A549 (cell line): ENCODE data around the gene CCDC12. TPM values are rescaled to one million over a fixed set of nuclear protein-coding genes. Genes with fewer than 3 reads are reported as not detected.

ENCODE experiments used
- ATAC-seq, 2 experiments: fragments of 200-7000 bp in 1 of 2; fragments of >200 bp in 1 of 2; cut with Nextera tagmentation in 1 of 2; cut with Tn5 transposase in 1 of 2; 3 replicates each; pipeline versions ENCODE4 v1.8.0 to v1.9.1; 2018 to 2020; ENCODE audit warnings: mild to moderate bottlenecking in 1 of 2, moderate library complexity in 1 of 2
- CTCF ChIA-PET: fragments of 300-600 bp; sonication (Branson Sonifier 250); formaldehyde crosslinking; extraction: SDS; loops from one replicate; lab custom pipeline; 2021; ENCODE audit warnings: antibody characterized with exemption, inconsistent platforms; lab: Yijun Ruan, JAX
- POLR2A ChIA-PET: fragments of 350-600 bp; formaldehyde crosslinking; extraction: SDS; loops from one replicate; lab custom pipeline; 2021; ENCODE audit warnings: antibody characterized with exemption, inconsistent platforms; lab: Yijun Ruan, JAX
- DNase-seq, 2 experiments: peaks; one replicate each; pipeline versions ENCODE4 v3.0.0 to v3.0.0-alpha.2; 2011 to 2016; ENCODE audit warnings: low read depth in 1 of 2, low spot score in 1 of 2
- FAIRE-seq: peaks from 2 replicates; lab custom pipeline; 2011; peaks lifted over from hg19 to GRCh38; lab: Jason Lieb, UNC
- H3K27ac ChIP-seq, 2 experiments: fragments of >200 bp; sonication (Bioruptor Twin); formaldehyde crosslinking; 3 replicates each; pipeline ENCODE4 v1.5.1; 2016 to 2017
- H3K4me1 ChIP-seq: fragments of >200 bp; sonication (Bioruptor Twin); formaldehyde crosslinking; 3 replicates; pipeline ENCODE4 v1.6.1; 2016
- H3K4me2 ChIP-seq: fragments of >200 bp; sonication (Bioruptor Twin); formaldehyde crosslinking; 3 replicates; pipeline ENCODE4 v1.6.1; 2016
- H3K4me3 ChIP-seq: fragments of >200 bp; sonication (Bioruptor Twin); formaldehyde crosslinking; 3 replicates; pipeline ENCODE4 v1.5.1; 2016
- H3K9me3 ChIP-seq: fragments of >200 bp; sonication (Bioruptor Twin); formaldehyde crosslinking; 3 replicates; pipeline ENCODE4 v1.6.1; 2016
- BHLHE40 ChIP-seq: IDR thresholded peaks from 2 replicates; pipeline ENCODE4 v1.6.1; 2012; ENCODE audit warnings: low read depth, low read length, inconsistent platforms
- CHD2 ChIP-seq: fragments of 150-350 bp; IDR thresholded peaks from 2 replicates; pipeline ENCODE4 v1.6.1; 2014; ENCODE audit warnings: low read length; ENCODE audit not compliant: partially characterized antibody
- EHMT2 ChIP-seq: fragments of 200-600 bp; sonication (generic); IDR thresholded peaks from 2 replicates; pipeline ENCODE4 v1.6.1; 2016; ENCODE audit warnings: antibody characterized with exemption, low read depth, mild to moderate bottlenecking, moderate library complexity
- FOSB ChIP-seq: fragments of 250-450 bp; sonication (Bioruptor Pico); IDR thresholded peaks from 2 replicates; pipeline ENCODE4 v1.5.0; 2020; ENCODE audit warnings: mild to moderate bottlenecking, moderate library complexity
- FOSL2 ChIP-seq, 2 experiments: fragments of 450-650 bp in 1 of 2; fragments of >200 bp in 1 of 2; sonication (Bioruptor Twin) in 1 of 2; formaldehyde crosslinking; IDR thresholded peaks; 2 replicates each; pipeline versions ENCODE4 v1.5.0 to v1.6.1; 2016 to 2020; ENCODE audit warnings: mild to moderate bottlenecking in 1 of 2, moderate library complexity in 1 of 2
- FOXS1 ChIP-seq: fragments of 250-450 bp; sonication (Bioruptor Pico); IDR thresholded peaks from 2 replicates; pipeline ENCODE4 v1.5.0; 2020; ENCODE audit warnings: mild to moderate bottlenecking, moderate library complexity
- GATA3 ChIP-seq: IDR thresholded peaks from 2 replicates; pipeline ENCODE4 v1.6.1; 2012; ENCODE audit warnings: borderline replicate concordance
- HES2 ChIP-seq: fragments of >200 bp; sonication (Bioruptor Twin); formaldehyde crosslinking; IDR thresholded peaks from 2 replicates; pipeline ENCODE4 v1.6.1; 2016
- HEYL ChIP-seq: fragments of 250-450 bp; sonication (Bioruptor Pico); IDR thresholded peaks from 2 replicates; pipeline ENCODE4 v1.8.0; 2021; ENCODE audit warnings: mild to moderate bottlenecking, moderate library complexity
- JUN ChIP-seq, 2 experiments: fragments of >200 bp; sonication (Bioruptor Twin); formaldehyde crosslinking; IDR thresholded peaks; 2 replicates in 1 of 2; 3 replicates in 1 of 2; pipeline ENCODE4 v1.6.1; 2016 to 2017
- JUNB ChIP-seq: fragments of >200 bp; sonication (Bioruptor Twin); formaldehyde crosslinking; IDR thresholded peaks from 2 replicates; pipeline ENCODE4 v1.6.1; 2016
- KDM5A ChIP-seq: fragments of 200-600 bp; sonication (generic); IDR thresholded peaks from 2 replicates; pipeline ENCODE4 v1.6.1; 2016; ENCODE audit warnings: antibody characterized with exemption, mild to moderate bottlenecking
- MAZ ChIP-seq: fragments of 150-350 bp; IDR thresholded peaks from 2 replicates; pipeline ENCODE4 v1.6.1; 2014; ENCODE audit warnings: antibody characterized with exemption, low read depth, low read length, borderline replicate concordance
- MYC ChIP-seq: IDR thresholded peaks from 2 replicates; pipeline ENCODE4 v1.6.1; 2012; ENCODE audit warnings: mild to moderate bottlenecking, inconsistent platforms, low read length, improper control_type of control experiment, borderline replicate concordance
- NFE2L2 ChIP-seq: fragments of 150-350 bp; conservative IDR thresholded peaks from 2 replicates; pipeline ENCODE4 v1.6.1; 2014; ENCODE audit warnings: low read length
- PHF8 ChIP-seq: fragments of 200-600 bp; sonication (generic); IDR thresholded peaks from 2 replicates; pipeline ENCODE4 v1.6.1; 2016; ENCODE audit warnings: low read depth, mild to moderate bottlenecking, antibody characterized with exemption, moderate library complexity, borderline replicate concordance
- POLR2AphosphoS2 ChIP-seq: conservative IDR thresholded peaks from 2 replicates; pipeline ENCODE4 v1.6.1; 2012; ENCODE audit warnings: low read length, improper control_type of control experiment, inconsistent platforms
- RAD21 ChIP-seq, 2 experiments: fragments of >200 bp in 1 of 2; sonication (Bioruptor Twin) in 1 of 2; formaldehyde crosslinking in 1 of 2; IDR thresholded peaks in 1 of 2; conservative IDR thresholded peaks in 1 of 2; 2 replicates in 1 of 2; 3 replicates in 1 of 2; pipeline ENCODE4 v1.6.1; 2012 to 2018; ENCODE audit warnings: inconsistent platforms in 1 of 2
- RARB ChIP-seq: fragments of 250-450 bp; sonication (Bioruptor Pico); IDR thresholded peaks from 2 replicates; pipeline ENCODE4 v1.8.0; 2021; ENCODE audit warnings: mild to moderate bottlenecking, moderate library complexity
- RNF2 ChIP-seq: fragments of 200-600 bp; sonication (generic); IDR thresholded peaks from 2 replicates; pipeline ENCODE4 v1.6.1; 2016; ENCODE audit warnings: low read depth, mild to moderate bottlenecking, antibody characterized with exemption, moderate library complexity, borderline replicate concordance
- TP53 ChIP-seq: fragments of 250-450 bp; sonication (Bioruptor Pico); IDR thresholded peaks from 2 replicates; pipeline ENCODE4 v1.5.0; 2021; ENCODE audit warnings: mild to moderate bottlenecking, moderate library complexity
- ZSCAN20 ChIP-seq: fragments of 250-450 bp; sonication (Bioruptor Pico); IDR thresholded peaks from 2 replicates; pipeline ENCODE4 v1.8.0; 2022; ENCODE audit warnings: mild to moderate bottlenecking, moderate library complexity
- WGBS: methylation state at CpG from one replicate; pipeline ENCODE4 v1.1.6; 2017; ENCODE audit errors: missing lambda C conversion rate; 5-methylcytosine and 5-hydroxymethylcytosine counted together
- polyA plus RNA-seq, 4 experiments: library from polyadenylated mRNA; depleted of rRNA in 3 of 4; stranded (reverse); fragments of >200 nt; fragmentation: RNase III in 1 of 4; extraction: RNeasy Plus Mini Kit Qiagen cat#74134 plus additional on column Dnase treatment in 1 of 4; gene quantifications; 2 replicates in 3 of 4; 3 replicates in 1 of 4; pipeline ENCODE4 v1.2.3, GENCODE V29; 2011 to 2017

Gene CCDC12
- polyA plus RNA-seq, 2 of the 4 experiments (the other 2 are of a cell fraction) = 34.8 to 81.0 TPM

- ChIA-PET CTCF (interaction anchor here (1.1 to 2.9 kb wide), 3 partner anchors 10 to 99 kb away, joined by 3 to 8 read pairs (median 5); no protein-coding TSS in a partner anchor), POLR2A (no interaction called here)
- no peaks in the 10 kb centered on the region for H3K9me3 ChIP-seq
- DNase-seq (no peak), FAIRE-seq (no peak), ATAC-seq (no peak)
- H3K4me3 ChIP-seq = no peak overlapping the region
- no peak overlapping the region for H3K4me2 ChIP-seq
- 92% methylated on average over 1 of the region's 1 CpG for WGBS
- H3K4me1 ChIP-seq = no peaks in the 10 kb centered on the region; the same call in 2 of the 3 replicates
- TF ChIP-seq PHF8 = no peak
- H3K27ac ChIP-seq = no peak overlapping the region
These were observed 46.1 kb upstream of the CCDC12 start for GRCh38 chr3:47022641-47023071.

DNA sequence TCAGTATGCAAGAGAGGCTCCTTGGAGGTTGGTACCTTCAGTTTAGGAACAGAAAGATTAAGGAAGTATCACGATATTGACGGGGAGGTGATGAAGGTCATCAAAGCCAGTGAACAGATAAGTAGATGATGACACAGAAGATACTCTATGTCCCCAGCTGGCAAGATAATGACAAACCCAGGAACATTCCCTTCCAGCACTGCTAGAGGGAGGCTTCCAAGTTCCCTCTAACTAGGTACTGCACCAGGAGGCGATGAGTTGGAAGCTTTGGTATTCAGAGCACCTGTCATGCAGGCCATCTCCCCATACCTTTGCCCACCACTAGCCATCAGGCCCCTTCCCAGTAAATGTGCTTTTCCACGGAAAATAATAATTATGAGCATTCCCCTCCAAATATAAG lies 43.8 kb upstream of the CCDC12 start:
- DNase-seq (no peak), FAIRE-seq (no peak), ATAC-seq (no peak)
- no peak overlapping the region for H3K27ac ChIP-seq
- POLR2A ChIA-PET = no interaction called here
- TF ChIP-seq FOXS1 (no peak), HES2 (no peak), FOSL2 (IDR thresholded peaks at IDR 0.05) (no peak), FOSL2 (CRISPR knock-in tag; IDR thresholded peaks at IDR 0.05) (no peak), RAD21 (conservative IDR thresholded peaks at IDR 0.05 in 1 of 2, IDR thresholded peaks at IDR 0.05 in 1 of 2) (no peak)
- no peaks in the 10 kb centered on the region for H3K9me3 ChIP-seq
- no peak overlapping the region for H3K4me3 ChIP-seq
- H3K4me2 ChIP-seq = no peak overlapping the region
- CTCF ChIA-PET = interaction anchor here (0.6 to 2.9 kb wide), 4 partner anchors 9 to 97 kb away, joined by 3 to 8 read pairs (median 6); no protein-coding TSS in a partner anchor
- 93% methylated on average over 4 of the region's 4 CpGs for WGBS
- H3K4me1 ChIP-seq = no peaks in the 10 kb centered on the region; the same call in 2 of the 3 replicates

DNA sequence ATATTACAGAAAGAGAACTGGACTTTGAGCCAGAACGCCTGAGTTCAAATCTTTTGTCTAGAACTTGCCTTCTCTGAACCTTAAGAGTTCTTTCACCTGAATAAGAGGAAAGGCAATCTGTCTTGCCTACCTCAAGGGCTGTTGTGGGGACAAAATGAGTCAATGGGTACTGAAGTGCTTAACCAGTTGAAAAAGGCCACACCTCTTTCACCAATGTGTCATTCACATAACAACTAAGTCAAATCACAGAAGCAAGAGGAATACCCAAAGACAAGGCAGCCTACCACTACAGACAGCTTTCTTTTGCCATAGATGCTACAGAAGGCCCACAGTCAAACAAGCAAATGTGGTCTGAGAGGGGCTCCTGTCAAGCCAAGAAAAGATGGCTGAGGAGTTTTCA lies 42.7 kb upstream of the CCDC12 start:
- H3K27ac ChIP-seq = no peak overlapping the region
- ChIA-PET POLR2A (interaction anchor here (0.6 to 0.8 kb wide), 2 partner anchors 42 to 305 kb away, joined by 3 to 5 read pairs; partner anchors contain the start of gene CCDC12), CTCF (no interaction called here)
- no peak overlapping the region for H3K4me3 ChIP-seq
- ATAC-seq = no peak
- no peaks in the 10 kb centered on the region for H3K9me3 ChIP-seq
- no peak for FAIRE-seq
- H3K4me2 ChIP-seq = no peak overlapping the region
- WGBS = 100% methylated on average over 1 of the region's 1 CpG
- no peak for DNase-seq
- TF ChIP-seq CHD2 (no peak), EHMT2 (no peak), GATA3 (no peak), POLR2AphosphoS2 (no peak), KDM5A (no peak), ZSCAN20 (CRISPR knock-in tag) (no peak), RNF2 (no peak), FOXS1 (no peak), HEYL (CRISPR knock-in tag) (no peak)
- H3K4me1 ChIP-seq = no peaks in the 10 kb centered on the region

DNA sequence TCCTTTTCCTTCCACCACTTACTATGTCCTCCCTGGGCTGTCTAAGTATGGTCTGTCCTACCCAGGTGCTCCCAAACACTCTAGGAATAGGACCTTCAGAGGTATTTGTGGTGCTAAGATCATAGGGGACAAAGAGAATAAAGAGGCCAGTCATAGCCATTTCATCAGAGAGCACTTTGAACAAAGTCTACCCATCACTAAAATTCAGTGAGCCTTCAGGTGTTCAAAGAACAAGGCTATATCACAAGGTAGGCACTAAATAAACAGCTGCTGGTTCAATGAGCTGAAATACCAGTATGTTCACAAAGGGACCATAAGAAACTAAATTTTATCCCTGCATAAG lies 41.7 kb upstream of the CCDC12 start:
- CTCF ChIA-PET = no interaction called here
- Histone ChIP-seq H3K4me3 (no peak overlapping the region), H3K9me3 (no peaks in the 10 kb centered on the region)
- no peak; a peak in 1 of 6 replicates for ATAC-seq
- TF ChIP-seq POLR2AphosphoS2 (no peak), MYC (no peak), JUNB (no peak), RARB (CRISPR knock-in tag) (no peak), FOSB (CRISPR knock-in tag) (no peak), HES2 (no peak), JUN (IDR thresholded peaks at IDR 0.05) (no peak), BHLHE40 (no peak), NFE2L2 (no peak), PHF8 (no peak), TP53 (CRISPR knock-in tag) (no peak), KDM5A (no peak), HEYL (CRISPR knock-in tag) (no peak), MAZ (no peak)
- TF ChIP-seq, all 56 proteins: peak for 0
- FAIRE-seq (no peak), DNase-seq (no peak)
- POLR2A ChIA-PET = interaction anchor here (0.5 to 0.8 kb wide), 2 partner anchors 22 to 41 kb away, joined by 4 to 5 read pairs; partner anchors contain the start of gene CCDC12
- Histone ChIP-seq H3K4me1 (no peaks in the 10 kb centered on the region), H3K4me2 (no peak overlapping the region), H3K27ac (no peak overlapping the region)
